LNCAP (cell line): ENCODE data around the gene CREBRF.

Experiments
- TF ChIP-seq, protein P1 (sequence below): fragments of 450-650 bp; IDR thresholded peaks from 2 replicates; pipeline ENCODE4 v1.5.1; 2017; ENCODE audit warnings: mild to moderate bottlenecking

CREBRF gene

DNA sequence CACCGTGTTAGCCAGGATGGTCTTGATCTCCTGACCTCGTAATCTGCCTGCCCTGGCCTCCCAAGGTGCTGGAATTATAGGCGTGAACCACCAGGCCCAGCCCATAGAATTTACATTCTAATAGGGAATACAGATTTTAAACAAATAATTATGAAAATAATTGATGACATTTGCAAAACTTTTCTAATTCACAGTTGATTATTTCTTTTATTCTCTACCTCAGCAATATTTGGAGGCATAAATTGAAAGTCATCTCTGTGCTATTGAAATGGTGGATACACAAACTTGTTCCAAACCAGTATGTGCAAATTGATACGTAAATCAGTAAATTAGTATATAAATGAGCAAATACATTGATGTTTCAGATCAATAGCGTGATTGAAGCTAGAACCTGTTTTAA is 96.4 kb downstream of the CREBRF start:
- TF ChIP-seq, protein P1, sequence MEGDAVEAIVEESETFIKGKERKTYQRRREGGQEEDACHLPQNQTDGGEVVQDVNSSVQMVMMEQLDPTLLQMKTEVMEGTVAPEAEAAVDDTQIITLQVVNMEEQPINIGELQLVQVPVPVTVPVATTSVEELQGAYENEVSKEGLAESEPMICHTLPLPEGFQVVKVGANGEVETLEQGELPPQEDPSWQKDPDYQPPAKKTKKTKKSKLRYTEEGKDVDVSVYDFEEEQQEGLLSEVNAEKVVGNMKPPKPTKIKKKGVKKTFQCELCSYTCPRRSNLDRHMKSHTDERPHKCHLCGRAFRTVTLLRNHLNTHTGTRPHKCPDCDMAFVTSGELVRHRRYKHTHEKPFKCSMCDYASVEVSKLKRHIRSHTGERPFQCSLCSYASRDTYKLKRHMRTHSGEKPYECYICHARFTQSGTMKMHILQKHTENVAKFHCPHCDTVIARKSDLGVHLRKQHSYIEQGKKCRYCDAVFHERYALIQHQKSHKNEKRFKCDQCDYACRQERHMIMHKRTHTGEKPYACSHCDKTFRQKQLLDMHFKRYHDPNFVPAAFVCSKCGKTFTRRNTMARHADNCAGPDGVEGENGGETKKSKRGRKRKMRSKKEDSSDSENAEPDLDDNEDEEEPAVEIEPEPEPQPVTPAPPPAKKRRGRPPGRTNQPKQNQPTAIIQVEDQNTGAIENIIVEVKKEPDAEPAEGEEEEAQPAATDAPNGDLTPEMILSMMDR = no peak

DNA sequence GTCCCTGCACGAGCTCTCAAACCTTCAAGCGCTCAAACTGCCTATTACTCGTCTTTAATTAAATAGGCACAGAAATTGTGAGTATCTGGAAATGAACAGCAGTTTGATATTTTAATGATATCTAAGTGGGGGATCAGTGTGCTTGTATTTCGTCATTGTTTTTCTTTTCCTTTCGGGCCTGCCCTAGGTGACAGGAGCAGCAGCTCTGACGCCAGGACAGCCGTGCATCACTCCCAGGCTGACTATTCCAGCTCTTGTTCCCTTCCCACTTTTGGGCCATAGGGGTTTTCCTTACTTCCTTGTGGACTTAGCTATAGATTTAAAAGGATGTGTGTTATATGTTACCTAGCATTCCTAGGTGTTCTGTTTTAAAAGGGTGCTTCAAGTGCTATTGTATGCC is 97.7 kb downstream of the CREBRF start:
- TF ChIP-seq, protein P1 = no peak

DNA sequence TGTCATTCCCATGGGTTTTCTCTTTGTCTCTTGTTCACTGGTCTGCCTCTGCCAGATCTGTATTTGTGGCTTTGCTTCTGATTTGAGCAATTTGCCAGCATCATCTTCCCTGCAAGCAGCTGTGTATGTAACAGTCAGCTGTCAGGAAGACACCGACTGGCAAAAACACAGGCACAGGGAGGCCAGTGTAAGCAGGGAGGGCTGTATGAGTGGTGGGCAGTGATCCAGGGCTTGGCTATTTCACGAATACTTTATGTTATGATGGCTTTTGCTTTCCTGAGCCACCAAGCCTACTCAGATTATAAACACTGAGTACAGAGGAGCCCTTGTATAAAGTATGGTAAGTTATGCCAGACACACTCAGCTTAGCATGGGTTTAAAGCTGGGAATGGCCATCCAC is 99.8 kb downstream of the CREBRF start:
- TF ChIP-seq, protein P1 = no peak

DNA sequence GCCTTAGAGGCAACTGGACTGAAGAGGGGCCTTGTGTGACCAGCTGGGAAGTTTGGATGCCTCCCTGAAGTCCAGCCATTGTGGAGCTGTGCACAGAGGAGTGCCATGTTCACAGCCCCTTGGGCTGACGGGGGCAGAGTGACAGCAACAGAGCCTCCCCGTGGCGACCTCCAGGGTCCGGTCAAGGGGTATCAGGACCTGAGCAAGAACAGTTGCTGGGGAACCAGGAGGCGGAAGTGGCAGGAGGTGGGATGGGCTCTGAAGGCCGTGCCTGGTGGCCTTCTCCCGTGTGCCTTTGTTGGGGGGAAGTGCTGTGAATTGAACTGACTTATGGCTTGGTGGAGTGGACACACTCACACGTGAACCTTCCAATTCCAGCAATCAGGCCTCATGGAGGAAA is 102.2 kb downstream of the CREBRF start:
- TF ChIP-seq, protein P1 = no peak

DNA sequence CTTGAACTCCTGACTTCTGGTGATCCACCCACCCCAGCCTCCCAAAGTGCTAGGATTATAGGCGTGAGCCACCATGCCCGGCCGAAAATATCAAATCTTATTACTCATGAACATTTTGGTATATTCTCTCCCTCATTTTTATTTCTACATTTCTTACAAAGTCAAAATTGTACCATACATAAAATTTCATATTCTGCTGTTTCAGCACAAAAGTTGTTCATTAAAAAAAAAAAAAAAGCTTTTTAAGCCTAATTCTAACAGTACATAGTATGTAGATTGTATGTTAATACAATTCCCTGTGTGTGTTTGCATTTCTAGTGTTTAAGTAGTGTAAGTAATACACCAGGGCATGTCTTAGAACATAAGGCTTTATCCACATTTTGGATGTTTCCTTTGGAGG is 103.1 kb downstream of the CREBRF start:
- TF ChIP-seq, protein P1 = no peak

DNA sequence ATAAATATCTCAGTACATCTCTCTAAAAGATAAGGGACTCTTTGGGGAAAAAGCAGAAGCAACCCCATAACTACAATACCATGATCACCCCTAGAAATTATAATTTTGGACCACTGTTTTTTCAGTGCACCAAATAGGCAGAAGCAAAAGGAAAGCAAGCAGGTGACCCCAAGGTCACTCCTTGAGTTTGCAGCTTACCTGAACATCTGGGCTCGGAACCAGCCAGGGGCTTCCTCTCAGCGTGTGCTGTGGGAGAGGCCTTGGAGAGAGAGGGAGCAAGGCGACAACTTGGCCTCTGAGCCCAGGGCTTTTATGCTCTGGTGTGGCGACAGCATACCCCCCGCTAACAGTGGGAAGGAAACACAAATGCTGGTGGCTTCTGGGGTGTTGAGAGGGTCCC is 105.0 kb downstream of the CREBRF start:
- TF ChIP-seq, protein P1 = no peak

DNA sequence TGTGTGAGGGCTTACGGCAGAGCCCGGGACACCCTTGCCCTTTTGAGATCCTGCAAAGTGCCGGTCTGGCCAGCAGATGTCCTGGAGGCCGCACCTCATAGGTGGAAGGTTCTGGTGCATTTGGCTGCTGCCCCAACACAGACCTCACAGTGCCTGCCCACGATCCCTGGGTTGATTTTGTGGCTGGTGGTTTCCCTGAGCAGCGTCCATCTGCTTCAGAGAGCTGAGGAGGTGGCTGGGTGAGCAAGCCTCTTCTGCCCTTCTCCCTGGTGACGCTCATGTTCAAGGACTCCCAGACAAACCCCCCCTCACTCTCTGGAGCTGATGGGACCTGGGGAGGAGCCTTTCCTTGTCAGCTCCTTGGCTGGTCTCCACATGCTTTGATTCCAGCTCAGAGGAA is 107.1 kb downstream of the CREBRF start:
- TF ChIP-seq, protein P1 = no peak
